Panc1 (cell line): ENCODE measurements around the gene VNN1. TPM values are rescaled to one million over a fixed set of nuclear protein-coding genes. Genes with fewer than 3 reads are reported as not detected.

Experiments used
- ATAC-seq: fragments of 200-7000 bp; cut with Tn5 transposase; 2 replicates; pipeline ENCODE4 v1.9.1; 2020; ENCODE audit warnings: mild to moderate bottlenecking, moderate library complexity
- BruUV-seq: library from RNA; stranded (reverse); fragments of 400-500 nt; replicated peaks from 2 replicates; lab custom pipeline; 2021; lab: Mats Ljungman, UMichigan
- CTCF ChIA-PET: fragments of 300-600 bp; sonication (Branson Sonifier 250); formaldehyde crosslinking; loops from one replicate; lab custom pipeline; 2022; ENCODE audit warnings: antibody characterized with exemption; lab: Charles Lee
- POLR2A ChIA-PET: fragments of 300-600 bp; sonication (Branson Sonifier 250); formaldehyde crosslinking; loops from one replicate; lab custom pipeline; 2022; ENCODE audit warnings: antibody characterized with exemption; lab: Charles Lee
- DNase-seq: peaks from one replicate; pipeline ENCODE4 v3.0.0-alpha.2; 2010; ENCODE audit warnings: low read depth, low spot score
- H3K27ac ChIP-seq: 2 replicates; pipeline ENCODE4 v1.5.1; 2011; ENCODE audit warnings: mild to moderate bottlenecking, low read length, inconsistent platforms
- H3K27me3 ChIP-seq: fragments of 200-500 bp; sonication (Bioruptor generic); 2 replicates; pipeline ENCODE4 v1.6.0; 2014; ENCODE audit warnings: low read length, inconsistent platforms; ENCODE audit not compliant: control insufficient read depth, insufficient read depth
- H3K36me3 ChIP-seq: fragments of 200-500 bp; sonication (Bioruptor generic); 2 replicates; pipeline ENCODE4 v1.5.1; 2014; ENCODE audit warnings: inconsistent platforms, mild to moderate bottlenecking, low read length, moderate library complexity; ENCODE audit not compliant: control insufficient read depth, insufficient read depth
- H3K4me1 ChIP-seq: 2 replicates; pipeline ENCODE4 v1.5.1; 2011; ENCODE audit warnings: inconsistent platforms, mild to moderate bottlenecking, low read length, moderate library complexity; ENCODE audit not compliant: control insufficient read depth, insufficient read depth
- H3K4me3 ChIP-seq, 2 experiments: 2 replicates each; pipeline ENCODE4 v1.5.1; 2011 to 2012; ENCODE audit warnings: low read depth in 2 of 2, low read length in 2 of 2, mild to moderate bottlenecking in 2 of 2, inconsistent platforms in 1 of 2, moderate library complexity in 1 of 2
- H3K9me3 ChIP-seq: fragments of 200-500 bp; sonication (Bioruptor generic); 2 replicates; pipeline ENCODE4 v1.5.1; 2014; ENCODE audit warnings: low read depth, mild to moderate bottlenecking, inconsistent platforms, low read length, moderate library complexity; ENCODE audit not compliant: control insufficient read depth, insufficient read depth
- POLR2AphosphoS5 ChIP-seq: IDR thresholded peaks from 2 replicates; pipeline ENCODE4 v1.6.1; 2012; ENCODE audit warnings: mild to moderate bottlenecking, low read depth, low read length, moderate library complexity
- SIN3A ChIP-seq: IDR thresholded peaks from 2 replicates; pipeline ENCODE4 v1.6.1; 2012; ENCODE audit warnings: low read depth, mild to moderate bottlenecking, low read length, moderate library complexity, borderline replicate concordance; ENCODE audit not compliant: insufficient read depth
- TCF7L2 ChIP-seq: IDR thresholded peaks from 2 replicates; pipeline ENCODE4 v1.6.1; 2011; ENCODE audit warnings: mild to moderate bottlenecking, low read depth, low read length, inconsistent platforms
- in situ Hi-C: cut with HindIII; loops from 2 replicates; pipeline ENCODE4 v1.10.0; 2016; ENCODE audit warnings: low sequenced_read_pairs, low pct_unique_long_range_greater_than_20kb
- intact Hi-C: fragments of 100-400 bp; cut with micrococcal nuclease; formaldehyde crosslinking; loops from one replicate; pipeline ENCODE4 v1.10.0; 2022; ENCODE audit not compliant: unreplicated experiment
- total RNA-seq: library from RNA; stranded (reverse); gene quantifications from one replicate; pipeline ENCODE4 v1.2.1, GENCODE V29; 2021; ENCODE audit not compliant: unreplicated experiment
- TF ChIP-seq, protein P1 (sequence below), 2 experiments: IDR thresholded peaks; 2 replicates each; pipeline ENCODE4 v1.6.1; 2011 to 2012; ENCODE audit warnings: low read depth in 2 of 2, control low read depth in 1 of 2, low read length in 1 of 2, mild to moderate bottlenecking in 1 of 2, moderate library complexity in 1 of 2; ENCODE audit not compliant: insufficient read depth in 1 of 2
- TF ChIP-seq, protein P2 (sequence below): fragments of 450-650 bp; IDR thresholded peaks from 2 replicates; pipeline ENCODE4 v1.5.1; 2017; ENCODE audit warnings: mild to moderate bottlenecking

The VNN1 gene
- total RNA-seq, 1 experiment from 2014 or later, result not detected

DNA sequence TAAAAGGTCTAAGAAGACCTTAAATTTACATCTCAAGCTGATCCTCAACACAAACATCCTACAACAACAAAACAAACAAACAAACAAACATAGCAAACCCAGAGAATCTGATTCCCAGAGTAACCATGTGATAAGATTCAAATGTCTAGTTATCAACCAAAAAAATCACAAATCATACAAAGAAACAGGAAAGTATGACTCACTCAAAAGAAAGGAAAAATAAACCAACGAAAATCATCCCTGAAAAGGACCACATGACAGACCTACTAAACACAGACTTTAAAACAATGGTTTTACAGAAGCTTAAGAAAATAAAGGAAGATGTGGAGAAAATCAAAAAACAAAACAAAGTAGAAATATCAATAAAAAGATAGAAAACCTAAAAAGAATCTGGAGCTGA, 18.1 kb downstream of the VNN1 start:
- in situ Hi-C loops (no loop called here), intact Hi-C loops (no loop called here)
- no peak for TF ChIP-seq SIN3A
- TF ChIP-seq, protein P1, sequence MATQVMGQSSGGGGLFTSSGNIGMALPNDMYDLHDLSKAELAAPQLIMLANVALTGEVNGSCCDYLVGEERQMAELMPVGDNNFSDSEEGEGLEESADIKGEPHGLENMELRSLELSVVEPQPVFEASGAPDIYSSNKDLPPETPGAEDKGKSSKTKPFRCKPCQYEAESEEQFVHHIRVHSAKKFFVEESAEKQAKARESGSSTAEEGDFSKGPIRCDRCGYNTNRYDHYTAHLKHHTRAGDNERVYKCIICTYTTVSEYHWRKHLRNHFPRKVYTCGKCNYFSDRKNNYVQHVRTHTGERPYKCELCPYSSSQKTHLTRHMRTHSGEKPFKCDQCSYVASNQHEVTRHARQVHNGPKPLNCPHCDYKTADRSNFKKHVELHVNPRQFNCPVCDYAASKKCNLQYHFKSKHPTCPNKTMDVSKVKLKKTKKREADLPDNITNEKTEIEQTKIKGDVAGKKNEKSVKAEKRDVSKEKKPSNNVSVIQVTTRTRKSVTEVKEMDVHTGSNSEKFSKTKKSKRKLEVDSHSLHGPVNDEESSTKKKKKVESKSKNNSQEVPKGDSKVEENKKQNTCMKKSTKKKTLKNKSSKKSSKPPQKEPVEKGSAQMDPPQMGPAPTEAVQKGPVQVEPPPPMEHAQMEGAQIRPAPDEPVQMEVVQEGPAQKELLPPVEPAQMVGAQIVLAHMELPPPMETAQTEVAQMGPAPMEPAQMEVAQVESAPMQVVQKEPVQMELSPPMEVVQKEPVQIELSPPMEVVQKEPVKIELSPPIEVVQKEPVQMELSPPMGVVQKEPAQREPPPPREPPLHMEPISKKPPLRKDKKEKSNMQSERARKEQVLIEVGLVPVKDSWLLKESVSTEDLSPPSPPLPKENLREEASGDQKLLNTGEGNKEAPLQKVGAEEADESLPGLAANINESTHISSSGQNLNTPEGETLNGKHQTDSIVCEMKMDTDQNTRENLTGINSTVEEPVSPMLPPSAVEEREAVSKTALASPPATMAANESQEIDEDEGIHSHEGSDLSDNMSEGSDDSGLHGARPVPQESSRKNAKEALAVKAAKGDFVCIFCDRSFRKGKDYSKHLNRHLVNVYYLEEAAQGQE (IDR thresholded peaks at IDR 0.05; ENCODE audit: insufficient read depth in 1 of 2, low read depth in 2 of 2, low read length in 1 of 2), result no peak
- TF ChIP-seq, protein P2, sequence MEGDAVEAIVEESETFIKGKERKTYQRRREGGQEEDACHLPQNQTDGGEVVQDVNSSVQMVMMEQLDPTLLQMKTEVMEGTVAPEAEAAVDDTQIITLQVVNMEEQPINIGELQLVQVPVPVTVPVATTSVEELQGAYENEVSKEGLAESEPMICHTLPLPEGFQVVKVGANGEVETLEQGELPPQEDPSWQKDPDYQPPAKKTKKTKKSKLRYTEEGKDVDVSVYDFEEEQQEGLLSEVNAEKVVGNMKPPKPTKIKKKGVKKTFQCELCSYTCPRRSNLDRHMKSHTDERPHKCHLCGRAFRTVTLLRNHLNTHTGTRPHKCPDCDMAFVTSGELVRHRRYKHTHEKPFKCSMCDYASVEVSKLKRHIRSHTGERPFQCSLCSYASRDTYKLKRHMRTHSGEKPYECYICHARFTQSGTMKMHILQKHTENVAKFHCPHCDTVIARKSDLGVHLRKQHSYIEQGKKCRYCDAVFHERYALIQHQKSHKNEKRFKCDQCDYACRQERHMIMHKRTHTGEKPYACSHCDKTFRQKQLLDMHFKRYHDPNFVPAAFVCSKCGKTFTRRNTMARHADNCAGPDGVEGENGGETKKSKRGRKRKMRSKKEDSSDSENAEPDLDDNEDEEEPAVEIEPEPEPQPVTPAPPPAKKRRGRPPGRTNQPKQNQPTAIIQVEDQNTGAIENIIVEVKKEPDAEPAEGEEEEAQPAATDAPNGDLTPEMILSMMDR, result no peak
- no peak for TF ChIP-seq POLR2AphosphoS5
- TF ChIP-seq TCF7L2, result no peak
- H3K9me3 ChIP-seq, result 0 out of 2 replicates have a peak, but pooled peaks cover 4% of the 10 kb centered on the region
- DNase-seq (no peak), ATAC-seq (no peak)
- no peak overlapping the region for H3K27ac ChIP-seq
- ChIA-PET CTCF (no interaction called here), POLR2A (interaction anchor here (0.7 kb wide), 1 partner anchor 11 kb away, joined by 3 read pairs; no protein-coding TSS in a partner anchor)
- H3K36me3 ChIP-seq, result no peaks in the 10 kb centered on the region
- no peaks in the 10 kb centered on the region for H3K27me3 ChIP-seq
- H3K4me1 ChIP-seq, result no peaks in the 10 kb centered on the region
- H3K4me3 ChIP-seq, result no peak overlapping the region
- no TSS peak for BruUV-seq

DNA sequence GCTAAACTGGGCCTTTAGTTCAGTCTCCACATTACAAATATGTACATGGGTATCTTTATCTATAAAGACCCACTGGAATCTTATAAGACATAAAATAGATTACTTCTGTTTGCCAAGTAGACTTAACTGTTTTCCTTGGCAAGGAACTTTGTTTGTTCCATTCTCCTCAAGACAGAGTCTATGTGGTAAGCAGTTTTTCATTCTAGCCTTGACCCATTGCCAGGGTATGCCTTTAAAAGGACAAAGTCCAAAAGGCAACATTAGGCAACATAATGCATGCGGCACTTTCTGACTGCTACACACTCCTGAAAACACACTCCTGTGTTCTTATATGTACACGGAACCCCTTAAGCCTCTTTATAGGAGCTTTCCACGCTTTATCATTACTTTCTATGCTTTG, 20.4 kb downstream of the VNN1 start:
- Histone ChIP-seq H3K27ac (no peak overlapping the region), H3K36me3 (no peaks in the 10 kb centered on the region), H3K4me1 (no peaks in the 10 kb centered on the region), H3K9me3 (0 out of 2 replicates have a peak, but pooled peaks cover 4% of the 10 kb centered on the region), H3K27me3 (no peaks in the 10 kb centered on the region), H3K4me3 (no peak overlapping the region)
- BruUV-seq, result no TSS peak
- DNase-seq, result no peak
- TF ChIP-seq, protein P1 (IDR thresholded peaks at IDR 0.05; ENCODE audit: insufficient read depth in 1 of 2, low read depth in 2 of 2, low read length in 1 of 2), result no peak
- TF ChIP-seq SIN3A (no peak), TCF7L2 (no peak), POLR2AphosphoS5 (no peak)
- TF ChIP-seq, protein P2, result no peak
- intact Hi-C loops, result no loop called here
- no peak for ATAC-seq
- CTCF ChIA-PET, result interaction anchor here (0.6 kb wide), 1 partner anchor 119 kb away, joined by 3 read pairs; no protein-coding TSS in a partner anchor
- POLR2A ChIA-PET, result interaction anchor here (0.7 kb wide), 1 partner anchor 838 kb away, joined by 3 read pairs; no protein-coding TSS in a partner anchor
- in situ Hi-C loops, result no loop called here
